CD8-positive, alpha-beta memory T cell (primary cell): Measurements from ENCODE around the gene RNF183. TPM values are rescaled to one million over a fixed set of nuclear protein-coding genes. Genes with fewer than 3 reads are reported as not detected.
"Not testable (repeated sequence)": the region's sequence is repeated elsewhere in the genome, so short reads cannot be mapped to it uniquely, and the experiment has no call there.

ENCODE experiments used
- CTCF ChIA-PET: fragments of 350-600 bp; sonication (Branson Sonifier 250); formaldehyde crosslinking; loops from one replicate; lab custom pipeline; 2021; ENCODE audit warnings: antibody characterized with exemption; lab: Charles Lee
- POLR2A ChIA-PET: fragments of 350-600 bp; sonication (Branson Sonifier 250); formaldehyde crosslinking; loops from one replicate; lab custom pipeline; 2021; ENCODE audit warnings: antibody characterized with exemption; lab: Charles Lee
- DNase-seq, 5 donors: peaks; one replicate each; pipeline versions ENCODE4 v3.0.0 to v3.0.0-alpha.2; 2020 to 2022; ENCODE audit warnings: mixed read lengths in 1 of 5
- H3K27ac ChIP-seq: one replicate; pipeline ENCODE4 v1.7.0; 2013; ENCODE audit warnings: low read depth, mild to moderate bottlenecking, low read length, moderate library complexity
- H3K27me3 ChIP-seq: 2 replicates; pipeline ENCODE4 v1.7.0; 2013; ENCODE audit warnings: low read length, mild to moderate bottlenecking; ENCODE audit not compliant: insufficient read depth, poor library complexity, severe bottlenecking
- H3K36me3 ChIP-seq: 2 replicates; pipeline ENCODE4 v1.7.0; 2013; ENCODE audit warnings: mild to moderate bottlenecking, low read length, moderate library complexity; ENCODE audit not compliant: insufficient read depth
- H3K4me1 ChIP-seq: 2 replicates; pipeline ENCODE4 v1.7.0; 2013; ENCODE audit warnings: mild to moderate bottlenecking, low read length, moderate library complexity; ENCODE audit not compliant: insufficient read depth
- H3K4me3 ChIP-seq: 2 replicates; pipeline ENCODE4 v1.7.0; 2013; ENCODE audit warnings: mild to moderate bottlenecking, low read length
- H3K9me3 ChIP-seq: 2 replicates; pipeline ENCODE4 v1.7.0; 2013; ENCODE audit warnings: mild to moderate bottlenecking, low read length
- H3K27ac Mint-ChIP-seq, 8 donors: one replicate each; pipeline ENCODE4 v1.8.0; 2020 to 2021; ENCODE audit warnings: mixed read lengths in 8 of 8, mild to moderate bottlenecking in 6 of 8, inconsistent platforms in 3 of 8, moderate library complexity in 3 of 8
- H3K27me3 Mint-ChIP-seq, 2 donors: one replicate each; pipeline ENCODE4 v1.8.0; 2020 to 2021; ENCODE audit warnings: mixed read lengths in 2 of 2, mild to moderate bottlenecking in 1 of 2, moderate library complexity in 1 of 2
- H3K36me3 Mint-ChIP-seq, 3 donors: one replicate each; pipeline ENCODE4 v1.8.0; 2020 to 2021; ENCODE audit warnings: mixed read lengths in 3 of 3, inconsistent platforms in 1 of 3, mild to moderate bottlenecking in 1 of 3
- H3K4me1 Mint-ChIP-seq, 3 donors: one replicate each; pipeline ENCODE4 v1.8.0; 2020 to 2021; ENCODE audit warnings: mixed read lengths in 3 of 3, inconsistent platforms in 1 of 3, mild to moderate bottlenecking in 1 of 3
- H3K4me3 Mint-ChIP-seq, 7 donors: one replicate each; pipeline ENCODE4 v1.8.0; 2020 to 2021; ENCODE audit warnings: mixed read lengths in 7 of 7, mild to moderate bottlenecking in 6 of 7, moderate library complexity in 4 of 7, inconsistent platforms in 2 of 7
- H3K9me3 Mint-ChIP-seq, 5 donors: one replicate each; pipeline ENCODE4 v1.8.0; 2020 to 2022; ENCODE audit warnings: mixed read lengths in 5 of 5, mild to moderate bottlenecking in 3 of 5, moderate library complexity in 2 of 5, inconsistent platforms in 1 of 5
- polyA plus RNA-seq: library from polyadenylated mRNA; unstranded; fragments of 300-500 nt; fragmentation: Illumina TruSeq; gene quantifications from one replicate; pipeline ENCODE4 v1.2.3, GENCODE V29; 2021
- total RNA-seq, 2 experiments: library from RNA; stranded (reverse); gene quantifications; one replicate each; pipeline ENCODE4 v1.2.3, GENCODE V29; 2021

RNF183 gene
- total and polyA plus RNA-seq, 3 experiments from 2014 or later, result not detected

DNA sequence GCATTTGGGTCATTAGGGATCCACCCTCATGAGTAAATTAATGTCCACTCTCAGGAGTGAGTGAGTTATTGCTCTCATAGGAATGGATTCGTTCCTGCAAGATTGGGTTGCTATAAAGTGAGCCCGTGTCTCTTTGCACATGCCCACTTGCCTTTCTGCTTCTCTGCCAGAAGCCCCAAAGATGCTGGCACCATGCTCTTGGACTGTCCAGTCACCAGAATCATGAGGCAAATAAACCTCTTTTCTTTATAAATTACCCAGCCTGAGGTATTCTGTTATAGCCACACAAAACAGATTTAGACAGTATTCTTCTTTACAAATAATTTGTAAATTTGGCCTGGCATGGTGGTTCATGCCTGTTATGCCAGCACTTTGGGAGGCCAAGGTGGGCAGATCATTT is 52.4 kb downstream of the RNF183 start:
- no peaks in the 10 kb centered on the region for H3K4me1 ChIP-seq
- Mint-ChIP-seq H3K27ac (no peak overlapping the region), H3K9me3 (peaks cover 0 to 3% (median 2%) of the 10 kb centered on the region in 5 donors), H3K4me1 (no peaks in the 10 kb centered on the region), H3K36me3 (peaks cover 0 to 9% (median 1%) of the 10 kb centered on the region in 3 donors), H3K27me3 (no peaks in the 10 kb centered on the region), H3K4me3 (no peak overlapping the region)
- no peaks in the 10 kb centered on the region for H3K9me3 ChIP-seq
- ChIA-PET POLR2A (no interaction called here), CTCF (no interaction called here)
- H3K27ac ChIP-seq, result no peak overlapping the region
- no peak overlapping the region for H3K4me3 ChIP-seq
- DNase-seq, result no peak
- no peaks in the 10 kb centered on the region for H3K27me3 ChIP-seq
- H3K36me3 ChIP-seq, result no peaks in the 10 kb centered on the region

DNA sequence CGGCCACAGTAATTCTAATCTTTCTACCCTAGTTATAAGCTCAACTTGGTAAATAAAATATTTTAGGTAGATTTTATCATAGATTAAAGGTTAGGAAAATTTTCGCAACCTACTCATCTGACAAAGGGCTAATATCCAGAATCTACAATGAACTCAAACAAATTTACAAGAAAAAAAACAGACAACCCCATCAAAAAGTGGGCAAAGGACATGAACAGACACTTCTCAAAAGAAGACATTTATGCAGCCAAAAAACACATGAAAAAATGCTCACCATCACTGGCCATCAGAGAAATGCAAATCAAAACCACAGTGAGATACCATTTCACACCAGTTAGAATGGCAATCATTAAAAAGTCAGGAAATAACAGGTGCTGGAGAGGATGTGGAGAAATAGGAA is 53.5 kb downstream of the RNF183 start:
- CTCF ChIA-PET, result not testable (repeated sequence)

DNA sequence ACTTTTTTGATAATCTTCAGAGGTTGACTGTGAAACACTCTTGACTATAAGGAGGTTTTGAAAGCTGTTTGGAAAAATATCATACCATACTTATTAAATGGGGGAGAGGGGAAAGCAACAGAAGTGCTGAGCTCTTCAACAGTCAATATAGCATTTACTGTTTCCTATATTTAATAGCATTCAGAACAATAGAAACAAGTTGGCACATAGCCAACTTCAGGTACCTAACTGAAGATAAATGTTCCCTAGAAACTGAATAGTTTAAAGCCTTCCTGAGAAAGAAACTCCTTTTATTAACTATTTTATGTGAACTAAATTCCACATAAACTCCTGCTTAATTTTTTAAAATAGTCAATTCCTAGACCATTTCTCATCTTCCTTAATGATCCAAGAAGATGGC is 55.5 kb downstream of the RNF183 start:
- no peak overlapping the region for H3K27ac Mint-ChIP-seq
- H3K36me3 ChIP-seq, result no peaks in the 10 kb centered on the region
- no peaks in the 10 kb centered on the region for H3K4me1 Mint-ChIP-seq
- DNase-seq, result no peak
- POLR2A ChIA-PET, result no interaction called here
- H3K9me3 ChIP-seq, result no peaks in the 10 kb centered on the region
- H3K27me3 Mint-ChIP-seq, result no peaks in the 10 kb centered on the region
- H3K9me3 Mint-ChIP-seq, result peaks cover 0 to 3% (median 2%) of the 10 kb centered on the region in 5 donors
- H3K36me3 Mint-ChIP-seq, result peaks cover 0 to 9% (median 1%) of the 10 kb centered on the region in 3 donors
- H3K27ac ChIP-seq, result no peak overlapping the region
- H3K4me1 ChIP-seq, result no peaks in the 10 kb centered on the region
- H3K4me3 Mint-ChIP-seq, result no peak overlapping the region
- CTCF ChIA-PET, result no interaction called here
- no peak overlapping the region for H3K4me3 ChIP-seq
- H3K27me3 ChIP-seq, result no peaks in the 10 kb centered on the region

More for the DNA sequence above, 53.5 kb downstream of the RNF183 start:
- not testable (repeated sequence) for H3K4me1 Mint-ChIP-seq, H3K4me1 ChIP-seq, DNase-seq, H3K4me3 ChIP-seq, H3K36me3 ChIP-seq, H3K27me3 Mint-ChIP-seq, H3K27ac ChIP-seq, H3K27me3 ChIP-seq, H3K4me3 Mint-ChIP-seq, H3K36me3 Mint-ChIP-seq, H3K27ac Mint-ChIP-seq, H3K9me3 Mint-ChIP-seq, H3K9me3 ChIP-seq
- POLR2A ChIA-PET, result interaction anchor here (0.6 kb wide), 1 partner anchor 116 kb away, joined by 3 read pairs; no protein-coding TSS in a partner anchor

Other genes starting within 250 kb of the RNF183 start
- 1 to 10 TPM; 1.7 to 1.9 TPM for gene ZFP37, start 246.7 kb downstream of the RNF183 start, total RNA-seq
- 3.1 TPM for gene ZFP37, start 246.7 kb downstream of the RNF183 start, polyA plus RNA-seq
- 1 to 10 TPM; 5.4 to 5.9 TPM for gene SLC31A2, start 152.4 kb downstream of the RNF183 start, total RNA-seq
- 5.2 TPM for gene SLC31A2, start 152.4 kb downstream of the RNF183 start, polyA plus RNA-seq
- gene FKBP15, start 82.1 kb downstream of the RNF183 start, total RNA-seq, result 10 to 100 TPM; 29.8 to 30.7 TPM
- gene FKBP15, start 82.1 kb downstream of the RNF183 start, polyA plus RNA-seq, result 17.7 TPM
- 10 to 100 TPM; 13.7 to 15.1 TPM for gene SLC31A1, start 81.8 kb downstream of the RNF183 start, total RNA-seq
- gene SLC31A1, start 81.8 kb downstream of the RNF183 start, polyA plus RNA-seq, result 3.4 TPM
- 10 to 100 TPM; 51.1 to 56.5 TPM for gene CDC26, start 27.8 kb downstream of the RNF183 start, total RNA-seq
- 171 TPM for gene CDC26, start 27.8 kb downstream of the RNF183 start, polyA plus RNA-seq
- 10 to 100 TPM; 69.5 to 71.4 TPM for gene PRPF4, start 27.7 kb downstream of the RNF183 start, total RNA-seq
- gene PRPF4, start 27.7 kb downstream of the RNF183 start, polyA plus RNA-seq, result 27.4 TPM
- gene WDR31, start 36.9 kb upstream of the RNF183 start, total RNA-seq, result 1 to 10 TPM; 1.3 to 1.9 TPM
- 0.22 TPM for gene WDR31, start 36.9 kb upstream of the RNF183 start, polyA plus RNA-seq
- gene BSPRY, start 46.2 kb upstream of the RNF183 start, total RNA-seq, result 1 to 10 TPM; 1.4 to 1.8 TPM
- 0.55 TPM for gene BSPRY, start 46.2 kb upstream of the RNF183 start, polyA plus RNA-seq
- 10 to 100 TPM; 11.9 to 14.3 TPM for gene HDHD3, start 73.6 kb upstream of the RNF183 start, total RNA-seq
- 39.6 TPM for gene HDHD3, start 73.6 kb upstream of the RNF183 start, polyA plus RNA-seq
- gene ALAD, start 97.9 kb upstream of the RNF183 start, total RNA-seq, result 10 to 100 TPM; 22.3 to 22.8 TPM
- gene ALAD, start 97.9 kb upstream of the RNF183 start, polyA plus RNA-seq, result 22.1 TPM
- 10 to 100 TPM; 88.2 to 88.5 TPM for gene POLE3, start 107.3 kb upstream of the RNF183 start, total RNA-seq
- 115 TPM for gene POLE3, start 107.3 kb upstream of the RNF183 start, polyA plus RNA-seq
- under 1 TPM; 0.84 to 0.90 TPM for gene C9orf43, start 107.4 kb upstream of the RNF183 start, total RNA-seq
- gene C9orf43, start 107.4 kb upstream of the RNF183 start, polyA plus RNA-seq, result 0.83 TPM
- gene RGS3, start 160.4 kb upstream of the RNF183 start, total RNA-seq, result 10 to 100 TPM; 89.2 to 91.2 TPM
- 59.8 TPM for gene RGS3, start 160.4 kb upstream of the RNF183 start, polyA plus RNA-seq